Measurements from ENCODE around the gene ANO2.
A peak's percentile ranks its signal among the peaks of the same experiment; 100 is the strongest.

Gene ANO2

DNA sequence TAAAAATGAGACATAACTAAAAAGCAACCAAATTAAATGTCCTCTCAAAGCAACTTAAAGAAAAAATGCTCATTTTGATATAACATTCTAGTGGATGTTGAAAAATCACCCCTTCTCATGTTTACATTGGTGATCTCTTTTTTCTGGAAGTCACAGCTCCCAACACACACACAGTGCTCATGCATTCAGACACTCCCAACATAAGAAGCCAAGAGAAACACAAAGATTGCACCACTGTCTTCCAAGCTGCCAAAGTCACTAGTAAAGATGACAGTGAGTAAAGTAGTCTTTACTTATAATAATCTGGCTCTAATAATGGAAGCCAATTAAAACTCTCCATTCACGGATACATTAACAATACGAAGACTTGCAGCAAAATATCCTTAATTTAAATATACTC, 294.8 kb downstream of the ANO2 start:
- Histone ChIP-seq H3K4me3 (ENCODE audit: low read length) (no peak overlapping the region), H3K27me3 (ENCODE audit: control insufficient read depth, low read length) (peaks cover 4% of the 10 kb centered on the region), H4K20me1 (ENCODE audit: control insufficient read depth, insufficient read depth, low read depth, low read length) (no peaks in the 10 kb centered on the region)

DNA sequence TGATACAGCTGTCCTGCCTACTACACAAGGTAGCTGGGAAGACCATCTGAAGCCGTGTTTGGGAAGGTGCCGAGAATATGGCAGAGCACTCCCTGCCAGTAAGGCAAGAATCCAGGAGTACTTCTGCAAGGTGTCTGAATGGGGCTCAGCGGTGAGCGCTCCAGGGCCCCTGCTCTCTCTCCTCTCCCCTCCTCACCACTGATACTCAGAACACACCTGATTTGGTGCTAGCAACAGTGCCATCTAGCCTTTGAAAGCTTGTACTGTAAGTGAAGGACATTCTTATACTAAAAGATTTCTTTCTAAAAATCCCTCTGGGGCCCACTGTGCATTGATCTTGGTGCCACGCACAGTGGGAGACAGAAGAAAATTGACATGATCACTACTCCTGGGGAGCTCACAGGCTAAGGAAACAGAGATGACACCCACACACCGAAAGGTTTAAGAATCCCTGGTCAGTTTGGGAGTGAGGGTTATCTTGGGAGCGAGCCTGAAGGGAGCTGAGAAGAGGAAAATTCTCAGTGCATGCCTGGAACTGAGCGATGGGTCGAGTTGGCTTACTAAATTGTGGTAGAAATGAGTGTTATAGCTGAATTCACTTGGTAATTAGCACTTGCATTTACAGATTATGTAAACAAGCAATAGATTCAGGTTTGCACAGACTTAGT, 296.2 kb downstream of the ANO2 start:
- Histone ChIP-seq H3K4me1 (ENCODE audit: control insufficient read depth, low read length) (no peaks in the 10 kb centered on the region), H4K20me1 (ENCODE audit: control insufficient read depth, insufficient read depth, low read depth, low read length) (no peaks in the 10 kb centered on the region), H3K79me2 (ENCODE audit: control insufficient read depth, low read length) (no peaks in the 10 kb centered on the region), H3K27me3 (ENCODE audit: control insufficient read depth, low read length) (peaks cover 6% of the 10 kb centered on the region), H3K4me3 (ENCODE audit: low read length) (no peak overlapping the region), H3K27ac (ENCODE audit: low read depth, low read length) (no peak overlapping the region), H3K9me3 (ENCODE audit: control insufficient read depth, insufficient read depth, low read length) (no peaks in the 10 kb centered on the region), H3F3A (ENCODE audit: control insufficient read depth, insufficient read depth) (no peaks in the 10 kb centered on the region), H3K4me2 (ENCODE audit: low read length) (no peak overlapping the region), H3K9me2 (replicated peaks; ENCODE audit: control insufficient read depth, low read length) (no peaks in the 10 kb centered on the region), H3K36me3 (ENCODE audit: control insufficient read depth, low read length) (no peaks in the 10 kb centered on the region)
- no peak for TF ChIP-seq EZH2phosphoT487 (IDR thresholded peaks at IDR 0.05; ENCODE audit: borderline replicate concordance, low read length)
- TF ChIP-seq, protein P1, sequence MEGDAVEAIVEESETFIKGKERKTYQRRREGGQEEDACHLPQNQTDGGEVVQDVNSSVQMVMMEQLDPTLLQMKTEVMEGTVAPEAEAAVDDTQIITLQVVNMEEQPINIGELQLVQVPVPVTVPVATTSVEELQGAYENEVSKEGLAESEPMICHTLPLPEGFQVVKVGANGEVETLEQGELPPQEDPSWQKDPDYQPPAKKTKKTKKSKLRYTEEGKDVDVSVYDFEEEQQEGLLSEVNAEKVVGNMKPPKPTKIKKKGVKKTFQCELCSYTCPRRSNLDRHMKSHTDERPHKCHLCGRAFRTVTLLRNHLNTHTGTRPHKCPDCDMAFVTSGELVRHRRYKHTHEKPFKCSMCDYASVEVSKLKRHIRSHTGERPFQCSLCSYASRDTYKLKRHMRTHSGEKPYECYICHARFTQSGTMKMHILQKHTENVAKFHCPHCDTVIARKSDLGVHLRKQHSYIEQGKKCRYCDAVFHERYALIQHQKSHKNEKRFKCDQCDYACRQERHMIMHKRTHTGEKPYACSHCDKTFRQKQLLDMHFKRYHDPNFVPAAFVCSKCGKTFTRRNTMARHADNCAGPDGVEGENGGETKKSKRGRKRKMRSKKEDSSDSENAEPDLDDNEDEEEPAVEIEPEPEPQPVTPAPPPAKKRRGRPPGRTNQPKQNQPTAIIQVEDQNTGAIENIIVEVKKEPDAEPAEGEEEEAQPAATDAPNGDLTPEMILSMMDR (IDR thresholded peaks at IDR 0.05; ENCODE audit: low read depth, low read length, poor library complexity, severe bottlenecking), result peak; percentile 39

More for the DNA sequence above, 294.8 kb downstream of the ANO2 start:
- TF ChIP-seq EZH2phosphoT487 (IDR thresholded peaks at IDR 0.05; ENCODE audit: borderline replicate concordance, low read length), result no peak
- TF ChIP-seq, protein P1 (IDR thresholded peaks at IDR 0.05; ENCODE audit: low read depth, low read length, poor library complexity, severe bottlenecking), result no peak
- no peaks in the 10 kb centered on the region for H3K79me2 ChIP-seq (ENCODE audit: control insufficient read depth, low read length)
- no peak overlapping the region for H3K4me2 ChIP-seq (ENCODE audit: low read length)
- H3K36me3 ChIP-seq (ENCODE audit: control insufficient read depth, low read length), result no peaks in the 10 kb centered on the region
- no peak overlapping the region for H3K27ac ChIP-seq (ENCODE audit: low read depth, low read length)
- H3F3A ChIP-seq (ENCODE audit: control insufficient read depth, insufficient read depth), result no peaks in the 10 kb centered on the region
- no peaks in the 10 kb centered on the region for H3K9me2 ChIP-seq (replicated peaks; ENCODE audit: control insufficient read depth, low read length)
- no peaks in the 10 kb centered on the region for H3K9me3 ChIP-seq (ENCODE audit: control insufficient read depth, insufficient read depth, low read length)
- no peaks in the 10 kb centered on the region for H3K4me1 ChIP-seq (ENCODE audit: control insufficient read depth, low read length)

DNA sequence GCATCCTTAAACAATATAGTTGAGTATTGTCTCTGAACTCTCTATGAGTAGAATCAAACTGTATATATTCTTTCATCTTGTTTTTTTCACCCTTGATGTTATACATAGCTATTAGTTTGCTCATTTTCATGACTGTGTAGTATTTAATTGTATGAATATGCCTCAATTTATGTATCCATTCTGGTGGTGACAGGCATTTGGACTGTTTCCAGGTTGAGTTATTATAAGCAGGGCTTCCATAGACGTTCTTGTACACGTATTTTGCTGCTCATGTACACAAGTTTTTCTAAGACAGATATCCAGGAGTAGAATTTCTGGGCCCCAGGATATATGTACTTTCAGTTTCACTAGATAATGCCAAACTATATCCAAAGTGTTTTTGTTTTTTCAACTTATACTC, 301.8 kb downstream of the ANO2 start:
- H3K4me2 ChIP-seq (ENCODE audit: low read length), result no peak overlapping the region
- H3K27ac ChIP-seq (ENCODE audit: low read depth, low read length), result no peak overlapping the region
- no peaks in the 10 kb centered on the region for H3F3A ChIP-seq (ENCODE audit: control insufficient read depth, insufficient read depth)
- peaks cover 11% of the 10 kb centered on the region for H3K27me3 ChIP-seq (ENCODE audit: control insufficient read depth, low read length)
- no peaks in the 10 kb centered on the region for H3K9me2 ChIP-seq (replicated peaks; ENCODE audit: control insufficient read depth, low read length)
- no peak overlapping the region for H3K4me3 ChIP-seq (ENCODE audit: low read length)
- H3K36me3 ChIP-seq (ENCODE audit: control insufficient read depth, low read length), result no peaks in the 10 kb centered on the region
- no peaks in the 10 kb centered on the region for H3K4me1 ChIP-seq (ENCODE audit: control insufficient read depth, low read length)
- no peaks in the 10 kb centered on the region for H3K79me2 ChIP-seq (ENCODE audit: control insufficient read depth, low read length)
- H4K20me1 ChIP-seq (ENCODE audit: control insufficient read depth, insufficient read depth, low read depth, low read length), result no peaks in the 10 kb centered on the region
- no peaks in the 10 kb centered on the region for H3K9me3 ChIP-seq (ENCODE audit: control insufficient read depth, insufficient read depth, low read length)
- TF ChIP-seq, protein P1 (IDR thresholded peaks at IDR 0.05; ENCODE audit: low read depth, low read length, poor library complexity, severe bottlenecking), result no peak
- TF ChIP-seq EZH2phosphoT487 (IDR thresholded peaks at IDR 0.05; ENCODE audit: borderline replicate concordance, low read length), result no peak

Measured in DOHH2 (cell line).